ENCODE results near the gene HMX1.

Gene HMX1

DNA sequence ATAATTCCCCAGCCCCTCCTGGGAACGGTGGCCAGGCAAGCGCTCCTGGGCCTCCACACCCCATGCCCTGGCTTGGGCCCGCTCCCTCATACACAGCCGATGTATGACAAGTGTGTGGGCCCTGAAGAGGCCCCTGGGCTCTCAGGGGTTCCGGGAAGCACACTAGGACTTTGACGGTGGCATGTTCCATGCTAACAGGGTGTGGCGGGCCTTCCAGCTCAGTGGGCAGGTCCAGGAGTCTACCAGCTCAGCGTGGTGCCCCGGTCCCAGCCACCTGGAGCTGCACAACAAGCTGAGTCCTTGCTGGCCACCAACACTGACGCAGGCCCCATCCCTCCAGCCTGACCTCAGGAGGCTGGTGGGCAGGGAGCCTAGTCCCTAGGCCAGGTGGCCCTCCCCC is 24.4 kb upstream of the HMX1 start:
- no peak overlapping the region for H3K27ac ChIP-seq
- no peak for TF ChIP-seq ZFX (IDR thresholded peaks at IDR 0.05; ENCODE audit: borderline replicate concordance)
- TF ChIP-seq, protein P1, sequence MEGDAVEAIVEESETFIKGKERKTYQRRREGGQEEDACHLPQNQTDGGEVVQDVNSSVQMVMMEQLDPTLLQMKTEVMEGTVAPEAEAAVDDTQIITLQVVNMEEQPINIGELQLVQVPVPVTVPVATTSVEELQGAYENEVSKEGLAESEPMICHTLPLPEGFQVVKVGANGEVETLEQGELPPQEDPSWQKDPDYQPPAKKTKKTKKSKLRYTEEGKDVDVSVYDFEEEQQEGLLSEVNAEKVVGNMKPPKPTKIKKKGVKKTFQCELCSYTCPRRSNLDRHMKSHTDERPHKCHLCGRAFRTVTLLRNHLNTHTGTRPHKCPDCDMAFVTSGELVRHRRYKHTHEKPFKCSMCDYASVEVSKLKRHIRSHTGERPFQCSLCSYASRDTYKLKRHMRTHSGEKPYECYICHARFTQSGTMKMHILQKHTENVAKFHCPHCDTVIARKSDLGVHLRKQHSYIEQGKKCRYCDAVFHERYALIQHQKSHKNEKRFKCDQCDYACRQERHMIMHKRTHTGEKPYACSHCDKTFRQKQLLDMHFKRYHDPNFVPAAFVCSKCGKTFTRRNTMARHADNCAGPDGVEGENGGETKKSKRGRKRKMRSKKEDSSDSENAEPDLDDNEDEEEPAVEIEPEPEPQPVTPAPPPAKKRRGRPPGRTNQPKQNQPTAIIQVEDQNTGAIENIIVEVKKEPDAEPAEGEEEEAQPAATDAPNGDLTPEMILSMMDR (IDR thresholded peaks at IDR 0.05): no peak

DNA sequence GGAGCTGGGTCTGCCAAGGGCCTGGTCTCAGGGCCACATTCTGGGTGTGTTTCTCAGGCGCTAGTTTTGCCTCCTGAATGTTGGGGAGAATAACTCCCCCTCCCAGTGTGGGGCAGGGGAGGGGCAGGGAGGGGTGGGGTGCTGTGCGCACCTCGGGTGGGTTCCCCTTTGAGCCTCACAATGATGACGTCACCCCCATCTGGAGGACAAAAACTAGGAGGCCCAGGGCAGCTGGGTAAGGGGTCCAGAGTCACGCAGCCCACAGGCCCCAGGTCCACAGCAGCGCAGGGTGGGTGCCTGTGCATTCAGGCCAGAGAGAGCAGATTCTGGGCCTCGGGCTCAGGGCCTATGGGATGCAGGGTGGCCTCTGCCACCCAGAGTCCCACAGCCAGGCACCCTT is 23.7 kb upstream of the HMX1 start:
- no peak overlapping the region for H3K27ac ChIP-seq
- TF ChIP-seq ZFX (IDR thresholded peaks at IDR 0.05; ENCODE audit: borderline replicate concordance): no peak
- TF ChIP-seq, protein P1 (IDR thresholded peaks at IDR 0.05): no peak

DNA sequence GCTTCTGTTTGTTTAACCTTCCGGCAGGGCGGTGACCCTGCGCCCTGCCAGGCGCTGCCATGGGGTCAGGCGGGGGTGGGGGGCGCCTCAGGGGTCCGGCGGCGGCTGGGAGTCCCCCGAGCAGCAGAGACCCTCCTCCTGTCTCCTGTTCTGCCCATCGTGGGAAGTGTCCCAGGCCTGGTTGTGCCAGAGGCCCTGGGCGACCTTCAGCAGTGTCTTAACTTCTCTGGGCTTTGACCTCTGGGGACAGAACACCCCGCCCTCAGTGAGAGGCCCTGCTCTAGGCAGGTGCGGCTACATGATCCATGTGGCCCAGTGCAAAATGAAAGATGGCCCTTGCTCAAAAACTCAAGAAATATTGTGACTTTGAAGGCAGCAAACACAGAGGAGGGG is 22.8 kb upstream of the HMX1 start:
- TF ChIP-seq, protein P1 (IDR thresholded peaks at IDR 0.05): no peak
- TF ChIP-seq ZFX (IDR thresholded peaks at IDR 0.05; ENCODE audit: borderline replicate concordance): no peak
- no peak overlapping the region for H3K27ac ChIP-seq

DNA sequence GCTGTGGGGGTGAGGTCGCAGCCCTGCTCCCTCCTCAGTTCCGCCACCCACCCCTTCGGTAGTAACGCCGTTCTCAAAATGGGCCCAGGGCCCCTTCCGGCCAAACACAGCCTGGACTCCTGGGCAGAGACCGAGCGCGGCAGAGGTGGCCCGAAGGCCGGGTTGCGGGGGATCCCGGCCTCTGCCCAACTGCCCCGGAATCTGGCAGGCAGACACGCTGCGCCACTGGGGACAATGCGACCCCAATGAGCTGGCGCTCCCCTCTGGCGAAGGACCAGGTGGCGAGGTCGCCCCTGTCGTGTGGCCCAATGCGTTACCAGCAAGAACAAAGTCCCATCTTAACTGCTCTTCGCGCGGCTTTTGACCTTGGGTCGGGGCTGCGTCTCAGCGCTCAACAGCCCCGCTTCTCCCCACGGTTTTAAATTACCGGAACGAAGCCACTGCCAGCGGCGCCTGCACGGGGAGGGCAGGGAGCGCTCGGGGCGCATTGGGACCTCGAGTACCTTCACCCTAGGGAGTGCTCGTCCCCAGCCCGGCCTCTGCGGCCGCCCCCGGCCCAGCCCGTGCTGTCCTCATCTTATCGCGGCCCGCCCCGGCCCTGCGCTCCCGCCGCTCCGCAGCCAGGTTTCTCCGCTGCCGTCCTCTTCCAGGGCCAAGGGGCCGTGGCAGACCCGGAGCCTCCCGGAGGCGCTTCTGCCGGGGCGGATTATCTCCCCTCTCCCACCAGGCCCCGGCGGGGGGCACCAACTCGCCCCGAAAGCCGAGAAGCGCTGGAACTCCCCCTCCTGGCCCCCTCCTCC is 22.2 kb upstream of the HMX1 start:
- no peak overlapping the region for H3K27ac ChIP-seq
- no peak for TF ChIP-seq ZFX (IDR thresholded peaks at IDR 0.05; ENCODE audit: borderline replicate concordance)
- TF ChIP-seq, protein P1 (IDR thresholded peaks at IDR 0.05): no peak

DNA sequence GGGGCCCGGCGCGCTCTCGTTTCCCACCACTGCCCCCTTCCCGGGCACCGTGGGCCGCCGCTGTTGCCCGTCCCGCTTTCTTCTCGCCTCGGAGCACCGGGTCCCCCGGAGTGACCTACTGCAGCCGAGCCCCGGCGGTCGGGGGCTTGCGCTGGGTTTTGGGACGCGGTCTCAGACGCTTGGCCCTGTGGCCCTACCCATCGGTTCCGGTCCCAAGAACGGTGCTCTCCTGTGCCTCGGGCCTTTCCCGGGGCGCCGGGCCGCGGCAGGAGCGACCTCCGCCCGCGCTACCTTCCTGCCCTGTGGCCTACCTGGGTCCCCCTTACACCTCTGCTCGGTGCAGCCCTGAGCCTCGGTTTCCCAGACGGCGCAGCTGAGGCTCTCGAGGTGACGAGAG is 21.6 kb upstream of the HMX1 start:
- no peak overlapping the region for H3K27ac ChIP-seq
- TF ChIP-seq, protein P1 (IDR thresholded peaks at IDR 0.05): no peak
- TF ChIP-seq ZFX (IDR thresholded peaks at IDR 0.05; ENCODE audit: borderline replicate concordance): no peak

DNA sequence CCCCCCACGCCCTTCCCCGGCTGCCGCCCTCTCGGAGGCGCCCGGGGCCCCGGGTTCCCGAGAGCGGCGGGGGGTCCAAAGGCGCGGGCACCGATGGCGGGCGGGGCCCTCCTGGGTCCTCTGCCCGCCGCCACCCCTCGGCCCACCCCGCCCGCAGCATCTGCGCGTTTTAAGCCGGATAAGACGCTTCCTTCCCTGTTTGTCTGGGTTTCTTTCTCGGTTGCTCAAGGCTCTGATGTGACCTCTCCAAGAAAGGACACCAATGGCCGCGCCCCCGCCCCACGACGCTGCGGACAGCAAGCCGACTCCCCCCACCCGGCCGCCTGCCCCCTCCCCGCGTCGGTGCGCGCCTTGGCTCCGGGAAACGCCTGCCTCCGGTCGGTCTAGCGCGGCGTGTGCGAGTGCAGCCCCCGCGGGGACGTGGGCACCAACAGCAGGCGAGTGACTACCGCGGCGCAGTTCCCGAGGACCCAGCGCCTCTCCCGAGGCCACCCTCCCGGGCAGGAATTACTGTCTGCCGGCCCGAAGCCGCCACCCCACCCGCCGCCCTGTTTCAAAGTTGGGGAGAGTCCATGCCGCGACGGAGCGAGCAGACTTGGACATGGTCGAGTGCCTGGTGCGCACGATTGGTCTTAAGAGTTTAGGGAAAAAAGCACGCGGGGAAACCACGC is 21.1 kb upstream of the HMX1 start:
- no peak overlapping the region for H3K27ac ChIP-seq
- TF ChIP-seq ZFX (IDR thresholded peaks at IDR 0.05; ENCODE audit: borderline replicate concordance): no peak
- TF ChIP-seq, protein P1 (IDR thresholded peaks at IDR 0.05): no peak

Measured in 22Rv1 (cell line).